Measurements from ENCODE around the gene BAD.

The BAD gene

DNA sequence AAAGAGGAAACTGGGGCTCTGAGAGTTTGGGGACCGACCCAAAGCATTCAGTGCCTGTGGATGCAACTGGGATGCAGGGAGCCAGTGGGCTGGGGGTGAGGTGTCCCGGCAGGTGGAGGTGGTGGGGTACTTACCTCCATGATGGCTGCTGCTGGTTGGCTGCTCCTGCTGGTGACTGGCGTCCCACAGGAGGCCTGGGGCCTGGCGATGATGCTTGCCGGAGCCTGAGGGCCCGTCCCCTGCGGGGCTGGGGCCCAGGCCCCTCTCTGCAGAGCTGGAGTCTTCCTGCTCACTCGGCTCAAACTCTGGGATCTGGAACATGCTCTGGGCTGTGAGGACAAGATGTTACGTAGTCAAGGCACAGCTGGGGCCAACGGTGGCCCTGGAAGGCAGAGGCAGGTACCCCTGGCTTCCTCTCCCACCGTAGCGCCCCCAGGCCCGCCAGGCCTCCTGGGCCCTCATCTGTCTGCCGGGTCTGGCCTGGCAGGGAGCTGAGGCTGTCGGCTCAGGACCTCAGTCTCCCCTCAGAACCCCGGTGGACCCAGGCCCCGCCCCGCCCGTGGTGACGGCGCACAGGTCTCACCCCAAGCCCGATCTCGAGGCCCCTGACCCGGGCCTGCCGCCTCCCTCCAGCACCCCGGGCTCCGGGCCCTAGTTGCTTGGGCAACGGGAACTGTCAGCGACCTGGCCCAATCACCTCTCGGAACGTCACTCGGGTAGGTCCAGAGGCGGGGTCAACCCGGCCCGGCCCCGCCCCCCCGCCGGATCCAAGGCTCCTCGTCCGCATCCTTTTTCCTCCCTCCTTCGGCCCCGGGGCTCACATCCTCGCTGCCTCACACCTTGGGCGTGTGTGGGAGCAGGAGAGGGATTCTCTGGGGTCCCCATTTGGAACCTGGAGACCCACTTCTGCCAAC is at the start of gene BAD:
BAD (minus strand) TSS at position 618 of the 914 bp plus-strand sequence; CDS start at position 321, 297 bp downstream.
- TF ChIP-seq, protein P1, sequence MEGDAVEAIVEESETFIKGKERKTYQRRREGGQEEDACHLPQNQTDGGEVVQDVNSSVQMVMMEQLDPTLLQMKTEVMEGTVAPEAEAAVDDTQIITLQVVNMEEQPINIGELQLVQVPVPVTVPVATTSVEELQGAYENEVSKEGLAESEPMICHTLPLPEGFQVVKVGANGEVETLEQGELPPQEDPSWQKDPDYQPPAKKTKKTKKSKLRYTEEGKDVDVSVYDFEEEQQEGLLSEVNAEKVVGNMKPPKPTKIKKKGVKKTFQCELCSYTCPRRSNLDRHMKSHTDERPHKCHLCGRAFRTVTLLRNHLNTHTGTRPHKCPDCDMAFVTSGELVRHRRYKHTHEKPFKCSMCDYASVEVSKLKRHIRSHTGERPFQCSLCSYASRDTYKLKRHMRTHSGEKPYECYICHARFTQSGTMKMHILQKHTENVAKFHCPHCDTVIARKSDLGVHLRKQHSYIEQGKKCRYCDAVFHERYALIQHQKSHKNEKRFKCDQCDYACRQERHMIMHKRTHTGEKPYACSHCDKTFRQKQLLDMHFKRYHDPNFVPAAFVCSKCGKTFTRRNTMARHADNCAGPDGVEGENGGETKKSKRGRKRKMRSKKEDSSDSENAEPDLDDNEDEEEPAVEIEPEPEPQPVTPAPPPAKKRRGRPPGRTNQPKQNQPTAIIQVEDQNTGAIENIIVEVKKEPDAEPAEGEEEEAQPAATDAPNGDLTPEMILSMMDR (IDR thresholded peaks at IDR 0.05; ENCODE audit: low read depth, low read length) = no peak
- peak; percentile 73 for DNase-seq (ENCODE audit: extremely low read depth, low read depth)

DNA sequence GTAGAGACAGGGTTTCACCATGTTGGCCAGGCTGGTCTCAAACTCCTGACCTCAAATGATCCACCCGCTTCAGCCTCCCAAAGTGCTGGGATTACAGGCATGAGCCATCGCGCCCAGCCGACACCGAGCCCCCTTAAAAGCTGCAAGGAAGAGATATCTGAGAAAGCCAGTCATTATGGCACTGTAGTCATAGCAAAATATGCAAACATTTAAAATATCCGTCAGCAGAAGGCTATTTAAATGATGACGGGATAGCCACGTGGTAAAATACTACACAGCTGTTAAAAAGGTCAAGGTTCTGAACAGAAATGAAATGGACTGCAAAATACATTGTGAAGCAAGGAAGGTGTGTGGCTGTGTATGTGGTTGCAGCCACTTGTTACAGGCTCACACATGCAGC is 49.1 kb upstream of the BAD start:
- DNase-seq (ENCODE audit: extremely low read depth, low read depth) = no peak
- TF ChIP-seq, protein P1 (IDR thresholded peaks at IDR 0.05; ENCODE audit: low read depth, low read length) = no peak

DNA sequence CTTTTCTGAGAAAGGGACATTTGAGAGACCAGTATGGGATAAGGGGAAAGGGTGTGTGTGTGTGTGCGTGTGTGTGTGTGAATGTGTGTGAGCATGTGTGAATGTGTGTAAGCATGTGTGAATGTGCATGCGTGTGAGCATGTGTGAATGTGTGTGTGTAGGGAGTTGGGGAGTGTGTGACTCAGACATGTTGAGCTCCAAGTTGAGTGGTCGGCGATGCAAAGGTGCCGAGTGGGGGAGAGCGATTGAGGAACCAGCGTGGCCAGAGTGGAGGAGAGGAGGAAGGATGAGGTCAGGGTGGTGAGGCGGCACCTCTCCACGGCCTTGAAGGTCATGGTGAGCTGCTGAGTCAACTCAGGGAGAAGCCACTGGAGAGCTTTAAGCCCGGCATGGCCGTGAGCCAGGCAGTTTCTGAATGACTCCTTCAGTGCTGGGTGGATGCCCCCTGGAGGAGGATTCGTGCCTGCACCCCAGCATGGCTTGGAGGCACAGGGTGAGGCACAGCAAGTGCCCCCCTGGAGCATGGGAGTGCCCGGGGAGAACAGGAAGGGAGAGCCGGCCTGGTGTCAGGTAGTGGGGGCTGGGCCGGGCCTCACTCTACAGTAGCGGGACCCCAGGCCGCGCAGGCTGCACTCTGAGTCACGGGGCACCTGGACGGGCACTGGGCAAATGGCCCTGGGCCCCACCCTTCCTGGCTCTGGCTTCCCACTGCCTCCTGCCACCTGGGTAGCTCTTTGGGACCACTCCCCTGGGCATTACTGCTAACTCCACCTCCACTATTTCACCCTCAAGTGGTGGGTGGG is 47.3 kb upstream of the BAD start:
- peak; percentile 75 for DNase-seq (ENCODE audit: extremely low read depth, low read depth)
- TF ChIP-seq, protein P1 (IDR thresholded peaks at IDR 0.05; ENCODE audit: low read depth, low read length) = peak; percentile 76

DNA sequence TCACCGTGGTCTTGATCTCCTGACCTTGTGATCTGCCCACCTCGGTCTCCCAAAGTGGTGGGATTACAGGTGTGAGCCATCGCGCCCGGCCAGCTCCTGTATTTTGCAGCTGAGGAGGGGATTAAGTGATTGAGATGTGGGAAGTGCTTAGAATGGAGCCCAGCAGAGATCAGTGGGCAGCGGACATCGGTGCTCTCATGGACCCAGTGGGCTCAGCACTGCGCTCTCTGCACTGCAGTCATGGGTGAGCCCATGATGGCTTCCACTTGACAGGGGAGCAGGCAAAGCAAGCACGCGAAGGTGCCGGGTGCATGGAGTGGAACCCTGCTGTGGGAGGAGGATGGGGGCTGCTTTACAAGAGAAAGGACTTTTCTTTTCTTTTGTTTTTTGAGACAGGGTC is 46.4 kb upstream of the BAD start:
- DNase-seq (ENCODE audit: extremely low read depth, low read depth) = no peak
- TF ChIP-seq, protein P1 (IDR thresholded peaks at IDR 0.05; ENCODE audit: low read depth, low read length) = no peak

DNA sequence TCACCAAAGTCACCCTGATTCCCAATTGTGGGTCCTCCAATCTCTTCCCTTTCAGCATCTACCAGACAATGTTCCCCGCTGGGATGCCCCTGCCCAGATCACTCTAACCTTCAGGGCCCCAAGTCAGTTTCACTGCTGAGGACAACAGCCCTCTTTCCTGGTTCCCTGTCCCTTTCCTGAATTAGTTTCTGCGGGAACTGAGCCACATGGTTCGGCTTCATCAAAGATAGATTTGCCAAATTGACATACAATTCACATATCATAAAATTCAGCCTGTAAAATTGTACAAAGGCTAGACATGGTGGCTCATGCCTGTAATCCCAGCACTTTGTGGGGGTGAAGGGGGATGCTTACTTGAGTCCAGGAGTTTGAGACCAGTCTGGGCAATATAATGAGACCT is 43.5 kb upstream of the BAD start:
- DNase-seq (ENCODE audit: extremely low read depth, low read depth) = no peak
- TF ChIP-seq, protein P1 (IDR thresholded peaks at IDR 0.05; ENCODE audit: low read depth, low read length) = no peak

DNA sequence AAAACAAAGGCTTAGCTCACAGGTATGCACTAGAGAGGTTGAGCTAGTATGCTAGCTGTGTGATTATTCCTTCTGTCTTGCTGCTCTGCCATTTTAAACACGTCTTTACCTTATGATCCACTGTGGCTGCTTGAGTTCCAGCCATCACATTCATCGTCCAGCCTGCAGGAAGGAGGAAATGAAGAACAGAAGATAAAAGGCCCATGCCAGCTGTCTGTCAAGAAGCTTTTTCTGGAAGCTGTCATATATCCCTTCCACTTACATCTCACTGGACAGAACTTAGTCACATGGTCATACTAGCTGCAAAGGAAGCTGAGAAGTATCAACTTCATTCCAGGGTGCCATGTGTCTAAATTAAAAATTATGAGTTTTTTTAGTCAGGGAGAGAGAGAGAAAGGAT is 42.9 kb upstream of the BAD start:
- TF ChIP-seq, protein P1 (IDR thresholded peaks at IDR 0.05; ENCODE audit: low read depth, low read length) = no peak
- DNase-seq (ENCODE audit: extremely low read depth, low read depth) = no peak
